GM21526 (cell line): ENCODE data around the gene THAP7.

ENCODE experiments used
- ATAC-seq: cut with Tn5 transposase; IDR thresholded peaks from one replicate; pipeline ENCODE4 v1.9.1; 2021; ENCODE audit warnings: moderate library complexity; ENCODE audit not compliant: unreplicated experiment, low FRiP score

THAP7 gene

GRCh38 chr22:20952544-20953341 lies 49.2 kb downstream of the THAP7 start:
- no peak for ATAC-seq

GRCh38 chr22:20951932-20952380 lies 50.0 kb downstream of the THAP7 start:
- no peak for ATAC-seq

- no peak for ATAC-seq
These were observed 50.6 kb downstream of the THAP7 start for GRCh38 chr22:20951151-20951931.

- ATAC-seq = no peak
These were observed 52.2 kb downstream of the THAP7 start for GRCh38 chr22:20949698-20950183.
